AG09319 (cell line): ENCODE measurements around the gene BAZ2B.

ENCODE experiments used
- DNase-seq: peaks from one replicate; pipeline ENCODE4 v3.0.0-alpha.2; 2010; ENCODE audit warnings: low read depth; ENCODE audit errors: extremely low read depth
- TF ChIP-seq, protein P1 (sequence below): IDR thresholded peaks from 2 replicates; pipeline ENCODE4 v1.5.1; 2011; ENCODE audit warnings: low read depth, mild to moderate bottlenecking, inconsistent platforms, low read length, moderate library complexity

Gene BAZ2B

DNA sequence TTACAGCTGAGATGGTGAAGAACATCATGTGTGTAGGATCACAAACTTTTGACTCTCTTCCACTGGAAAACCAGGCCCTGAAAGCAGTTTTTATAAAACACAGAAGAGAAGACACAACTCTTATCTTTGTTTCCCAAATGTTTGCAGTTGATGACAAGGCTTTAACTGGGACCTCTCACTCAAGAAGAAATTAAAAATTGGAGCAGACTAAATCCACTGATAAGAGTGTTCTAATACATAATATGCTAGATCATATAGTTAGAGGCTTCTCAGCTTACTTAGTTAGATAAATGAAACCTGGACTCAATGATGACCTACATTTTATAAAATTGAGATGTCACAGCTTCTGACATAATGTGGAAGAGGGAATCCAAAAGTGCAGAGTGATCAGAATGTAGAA is 171.6 kb downstream of the BAZ2B start:
- TF ChIP-seq, protein P1, sequence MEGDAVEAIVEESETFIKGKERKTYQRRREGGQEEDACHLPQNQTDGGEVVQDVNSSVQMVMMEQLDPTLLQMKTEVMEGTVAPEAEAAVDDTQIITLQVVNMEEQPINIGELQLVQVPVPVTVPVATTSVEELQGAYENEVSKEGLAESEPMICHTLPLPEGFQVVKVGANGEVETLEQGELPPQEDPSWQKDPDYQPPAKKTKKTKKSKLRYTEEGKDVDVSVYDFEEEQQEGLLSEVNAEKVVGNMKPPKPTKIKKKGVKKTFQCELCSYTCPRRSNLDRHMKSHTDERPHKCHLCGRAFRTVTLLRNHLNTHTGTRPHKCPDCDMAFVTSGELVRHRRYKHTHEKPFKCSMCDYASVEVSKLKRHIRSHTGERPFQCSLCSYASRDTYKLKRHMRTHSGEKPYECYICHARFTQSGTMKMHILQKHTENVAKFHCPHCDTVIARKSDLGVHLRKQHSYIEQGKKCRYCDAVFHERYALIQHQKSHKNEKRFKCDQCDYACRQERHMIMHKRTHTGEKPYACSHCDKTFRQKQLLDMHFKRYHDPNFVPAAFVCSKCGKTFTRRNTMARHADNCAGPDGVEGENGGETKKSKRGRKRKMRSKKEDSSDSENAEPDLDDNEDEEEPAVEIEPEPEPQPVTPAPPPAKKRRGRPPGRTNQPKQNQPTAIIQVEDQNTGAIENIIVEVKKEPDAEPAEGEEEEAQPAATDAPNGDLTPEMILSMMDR, result no peak
- DNase-seq, result no peak

DNA sequence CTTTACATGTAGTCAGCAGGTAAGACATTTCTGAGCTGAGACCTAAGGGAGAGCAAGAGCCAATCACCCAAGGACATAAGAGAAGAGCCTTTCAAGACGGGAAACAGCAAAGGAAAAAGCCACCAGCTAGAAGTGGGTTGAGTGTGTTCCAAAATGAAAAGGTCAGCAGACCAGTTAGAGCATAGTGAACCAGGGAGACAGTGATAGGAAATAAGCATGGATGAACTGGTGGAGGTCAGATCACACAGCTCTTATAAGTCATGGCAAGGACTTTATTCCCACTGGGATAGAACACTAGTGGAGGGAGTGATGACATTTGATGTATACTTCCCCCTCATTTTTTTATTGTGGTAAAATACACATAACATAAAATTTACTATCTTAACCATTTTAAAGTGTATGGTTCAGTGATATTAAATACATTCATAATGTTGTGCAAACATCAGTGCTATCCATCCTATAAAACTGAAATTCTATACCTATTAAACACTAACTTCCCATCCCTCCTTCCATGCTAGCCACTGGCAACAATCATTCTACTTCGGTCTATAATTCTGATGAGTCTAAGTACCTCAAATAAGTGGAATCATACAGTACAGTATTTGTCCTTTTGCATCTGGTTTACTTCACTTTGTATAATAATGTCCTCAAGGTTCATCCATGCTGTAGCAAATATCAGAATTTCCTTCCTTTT is 174.0 kb downstream of the BAZ2B start:
- TF ChIP-seq, protein P1, result no peak
- DNase-seq, result no peak

DNA sequence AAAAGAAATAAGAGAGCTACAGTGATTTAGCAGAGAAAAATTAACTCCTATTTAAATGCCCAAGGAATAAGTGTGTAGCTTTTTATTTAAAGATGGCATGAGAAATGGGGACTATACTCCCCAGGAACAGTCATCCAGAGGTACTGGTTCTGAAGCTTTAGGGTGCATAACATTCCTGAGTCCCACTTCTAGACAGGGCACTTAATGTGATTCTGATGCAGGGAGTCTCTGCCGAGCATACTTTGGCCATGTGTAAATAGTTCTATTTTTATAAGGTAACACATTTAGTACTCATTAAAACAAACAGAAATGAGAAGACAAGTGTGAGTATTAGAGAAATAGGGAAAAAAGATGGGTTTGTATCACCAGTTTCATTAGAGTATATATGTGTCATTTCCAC is 175.2 kb downstream of the BAZ2B start:
- no peak for DNase-seq

DNA sequence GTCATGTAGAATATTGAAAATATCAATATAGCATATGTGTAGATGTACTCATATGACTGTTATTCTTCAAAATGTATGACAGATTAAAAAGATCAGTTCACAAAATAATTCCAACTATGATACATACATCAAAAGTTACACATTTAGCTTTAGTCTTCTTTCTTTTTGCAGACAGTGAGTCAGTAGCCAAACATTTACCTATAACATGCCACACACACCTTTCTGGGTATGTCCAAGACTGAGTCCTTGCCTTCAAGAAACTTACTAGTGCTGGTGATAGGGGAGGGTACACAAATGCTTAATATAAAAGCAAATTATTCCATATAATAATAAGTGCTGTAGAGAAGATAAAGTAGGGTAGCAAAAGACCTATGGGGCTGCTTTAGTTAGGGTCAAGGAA is 176.9 kb downstream of the BAZ2B start:
- TF ChIP-seq, protein P1, result no peak
- no peak for DNase-seq

More for the DNA sequence above, 175.2 kb downstream of the BAZ2B start:
- TF ChIP-seq, protein P1, result no peak

DNA sequence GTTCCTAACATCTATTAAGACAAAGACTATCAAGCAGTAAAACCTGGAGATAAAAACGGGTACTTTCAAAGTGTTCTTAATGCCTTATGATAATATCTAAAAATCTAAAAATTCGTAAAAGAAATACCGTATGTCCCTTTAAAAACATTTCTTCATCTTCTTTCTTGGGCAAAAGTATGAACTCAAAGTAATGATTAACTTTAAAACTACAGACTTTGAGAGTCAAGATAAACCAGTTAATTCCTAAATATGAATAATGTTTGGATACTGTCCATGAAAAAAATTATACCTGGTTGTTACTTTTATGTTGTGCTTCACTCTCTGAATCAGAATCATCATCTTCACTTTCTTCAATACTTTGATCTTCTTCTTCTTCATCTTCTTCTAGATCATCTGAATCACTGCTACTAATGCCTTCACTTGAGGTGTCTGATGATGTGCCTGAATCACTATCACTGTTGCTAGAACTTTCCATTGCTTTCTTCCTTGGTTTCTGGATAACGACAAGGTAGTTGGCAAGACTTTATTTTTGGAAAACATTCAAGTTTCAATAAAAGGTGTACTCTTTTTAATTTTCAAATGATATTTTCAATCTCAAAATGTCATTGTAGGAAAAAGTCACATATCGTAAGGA is 177.5 kb downstream of the BAZ2B start:
- TF ChIP-seq, protein P1, result no peak

DNA sequence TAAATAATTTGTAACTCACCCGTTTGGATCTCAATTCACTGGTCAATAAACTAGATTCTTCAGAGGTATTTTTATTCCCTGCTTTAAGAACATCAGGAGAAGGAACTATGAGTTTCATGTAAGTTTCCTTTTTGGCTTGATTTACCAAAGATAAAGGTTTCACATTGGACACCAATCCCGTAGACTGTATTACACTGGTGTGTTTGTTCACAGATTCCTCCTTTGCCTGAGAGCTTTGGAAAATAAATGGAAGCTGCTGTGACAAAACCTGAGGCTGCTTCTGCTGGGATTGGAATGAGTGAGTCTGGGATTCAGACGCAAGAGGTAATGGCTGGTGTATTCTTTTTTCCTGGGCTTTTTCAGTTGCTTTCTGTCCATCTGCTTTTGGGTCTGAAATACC is 178.1 kb downstream of the BAZ2B start:
- DNase-seq, result no peak
- TF ChIP-seq, protein P1, result no peak

More for the DNA sequence above, 177.5 kb downstream of the BAZ2B start:
- no peak for DNase-seq

DNA sequence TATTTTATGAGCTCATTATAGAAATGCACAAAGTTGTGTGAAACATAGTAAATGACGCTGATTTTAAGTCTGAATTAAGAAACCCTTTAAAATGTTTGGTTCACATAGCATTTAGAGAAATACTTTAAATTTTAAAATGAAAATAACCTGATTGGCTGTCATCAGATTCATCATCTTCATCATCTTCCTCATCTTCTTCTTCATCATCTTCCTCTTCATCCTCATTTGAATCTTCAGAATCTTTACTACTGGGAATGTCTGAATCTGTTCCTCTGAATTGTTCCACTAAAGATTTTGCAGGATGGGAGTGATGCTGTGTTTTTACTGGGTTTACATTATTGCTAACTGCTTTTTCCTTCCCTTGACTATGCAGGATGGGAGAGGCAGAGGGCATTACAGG is 183.7 kb downstream of the BAZ2B start:
- DNase-seq, result no peak
- TF ChIP-seq, protein P1, result no peak
